ENCODE results near the gene SPTBN1. TPM values are rescaled to one million over a fixed set of nuclear protein-coding genes. Genes with fewer than 3 reads are reported as not detected.

The SPTBN1 gene
- total RNA-seq = 100 to 1,000 TPM; 278 to 366 TPM
- polyA plus RNA-seq (ENCODE audit: insufficient read depth, low read depth, low replicate concordance) = 143 TPM
- long read RNA-seq, donor 1, transcript SPTBN1-204 (4 exons, 3,332 nt) = major isoform, 5 of 18 reads
- long read RNA-seq, donor 1, partial matches to known transcripts = 13 of 18 reads
- long read RNA-seq, donor 1, other reads (novel, unspliced or antisense) = 0 of 18 reads
- long read RNA-seq, donor 2, full-length matches to known transcripts = 6 of 6 reads
- long read RNA-seq, donor 2, partial matches to known transcripts = 0 of 6 reads
- long read RNA-seq, donor 2, other reads (novel, unspliced or antisense) = 0 of 6 reads

GRCh38 chr2:54455563-54456361 is at the start of gene SPTBN1:
SPTBN1 (plus strand) TSS chr2:54456327; CDS start chr2:54526419, 70,092 bp downstream.
- H3K9me3 ChIP-seq = no peaks in the 10 kb centered on the region
- intact Hi-C loops (cut with DNase I; ENCODE audit: low total_unique reads) = no loop called here
- WGBS, 2 donors = 0% methylated on average over 38 to 39 of the region's 67 CpGs

GRCh38 chr2:54407693-54408092 is 48.4 kb upstream of the SPTBN1 start:
- intact Hi-C loops (cut with DNase I; ENCODE audit: low total_unique reads) = no loop called here
- no peak for TF ChIP-seq POLR2A (IDR thresholded peaks at IDR 0.05)
- TF ChIP-seq, protein P1, sequence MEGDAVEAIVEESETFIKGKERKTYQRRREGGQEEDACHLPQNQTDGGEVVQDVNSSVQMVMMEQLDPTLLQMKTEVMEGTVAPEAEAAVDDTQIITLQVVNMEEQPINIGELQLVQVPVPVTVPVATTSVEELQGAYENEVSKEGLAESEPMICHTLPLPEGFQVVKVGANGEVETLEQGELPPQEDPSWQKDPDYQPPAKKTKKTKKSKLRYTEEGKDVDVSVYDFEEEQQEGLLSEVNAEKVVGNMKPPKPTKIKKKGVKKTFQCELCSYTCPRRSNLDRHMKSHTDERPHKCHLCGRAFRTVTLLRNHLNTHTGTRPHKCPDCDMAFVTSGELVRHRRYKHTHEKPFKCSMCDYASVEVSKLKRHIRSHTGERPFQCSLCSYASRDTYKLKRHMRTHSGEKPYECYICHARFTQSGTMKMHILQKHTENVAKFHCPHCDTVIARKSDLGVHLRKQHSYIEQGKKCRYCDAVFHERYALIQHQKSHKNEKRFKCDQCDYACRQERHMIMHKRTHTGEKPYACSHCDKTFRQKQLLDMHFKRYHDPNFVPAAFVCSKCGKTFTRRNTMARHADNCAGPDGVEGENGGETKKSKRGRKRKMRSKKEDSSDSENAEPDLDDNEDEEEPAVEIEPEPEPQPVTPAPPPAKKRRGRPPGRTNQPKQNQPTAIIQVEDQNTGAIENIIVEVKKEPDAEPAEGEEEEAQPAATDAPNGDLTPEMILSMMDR (IDR thresholded peaks at IDR 0.05) = no peak
- Histone ChIP-seq H3K27me3 (no peaks in the 10 kb centered on the region), H3K36me3 (ENCODE audit: low read depth, missing control alignments) (no peaks in the 10 kb centered on the region), H3K4me1 (peaks cover 10% of the 10 kb centered on the region), H3K4me3 (no peak overlapping the region), H3K9me3 (no peaks in the 10 kb centered on the region), H3K27ac (no peak overlapping the region)
- no peak for DNase-seq
- 74 to 77% methylated on average over 3 of the region's 3 CpGs for WGBS, 2 donors

More at GRCh38 chr2:54455563-54456361, at the start of gene SPTBN1:
- no peak for TF ChIP-seq POLR2A (IDR thresholded peaks at IDR 0.05)
- TF ChIP-seq, protein P1 (IDR thresholded peaks at IDR 0.05) = peak in 1 of 3 experiments; percentile 13
- H3K36me3 ChIP-seq (ENCODE audit: low read depth, missing control alignments) = no peaks in the 10 kb centered on the region
- DNase-seq = peak; percentile 96
- H3K27ac ChIP-seq = peak within 1 kb of the TSS; percentile 97 to 98
- peaks cover 11% of the 10 kb centered on the region for H3K4me1 ChIP-seq
- no peaks in the 10 kb centered on the region for H3K27me3 ChIP-seq
- peak within 1 kb of the TSS; percentile 77 to 93 for H3K4me3 ChIP-seq

DNA sequence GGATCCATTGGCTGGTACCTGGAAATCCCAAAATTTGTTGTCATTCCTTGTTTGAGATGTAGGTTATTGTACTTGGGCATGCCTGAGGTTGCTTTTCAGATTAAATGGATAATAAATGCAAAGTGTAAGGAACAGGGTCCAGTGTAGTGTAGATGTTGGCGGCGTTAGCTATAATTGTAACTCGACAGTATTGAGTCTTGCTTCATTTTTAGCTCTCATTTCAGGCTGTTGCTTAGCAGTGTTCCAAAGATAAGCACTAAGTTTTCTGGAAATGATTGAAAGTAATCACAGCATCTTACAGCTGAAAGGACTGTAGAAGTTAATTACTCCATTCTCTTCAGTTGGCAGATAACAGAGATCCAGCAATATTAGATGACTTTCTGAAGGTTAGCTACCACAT is 47.8 kb upstream of the SPTBN1 start:
- intact Hi-C loops (cut with DNase I; ENCODE audit: low total_unique reads) = no loop called here
- no peak overlapping the region for H3K4me3 ChIP-seq
- H3K9me3 ChIP-seq = no peaks in the 10 kb centered on the region
- H3K4me1 ChIP-seq = peaks cover 10% of the 10 kb centered on the region
- WGBS, 2 donors = 80 to 86% methylated on average over 3 of the region's 3 CpGs
- DNase-seq = no peak
- H3K36me3 ChIP-seq (ENCODE audit: low read depth, missing control alignments) = no peaks in the 10 kb centered on the region
- TF ChIP-seq, protein P1 (IDR thresholded peaks at IDR 0.05) = no peak
- H3K27me3 ChIP-seq = no peaks in the 10 kb centered on the region
- no peak overlapping the region for H3K27ac ChIP-seq

GRCh38 chr2:54409752-54410151 is 46.4 kb upstream of the SPTBN1 start:
- no peak for DNase-seq
- no peaks in the 10 kb centered on the region for H3K36me3 ChIP-seq (ENCODE audit: low read depth, missing control alignments)
- 53 to 59% methylated on average over 5 of the region's 5 CpGs for WGBS, 2 donors
- no peaks in the 10 kb centered on the region for H3K27me3 ChIP-seq
- H3K27ac ChIP-seq = no peak overlapping the region
- intact Hi-C loops (cut with DNase I; ENCODE audit: low total_unique reads) = no loop called here
- no peaks in the 10 kb centered on the region for H3K9me3 ChIP-seq
- TF ChIP-seq, protein P1 (IDR thresholded peaks at IDR 0.05) = no peak
- no peak overlapping the region for H3K4me3 ChIP-seq
- peaks cover 10% of the 10 kb centered on the region for H3K4me1 ChIP-seq
